Measurements from ENCODE around the gene OGDH.

OGDH gene

DNA sequence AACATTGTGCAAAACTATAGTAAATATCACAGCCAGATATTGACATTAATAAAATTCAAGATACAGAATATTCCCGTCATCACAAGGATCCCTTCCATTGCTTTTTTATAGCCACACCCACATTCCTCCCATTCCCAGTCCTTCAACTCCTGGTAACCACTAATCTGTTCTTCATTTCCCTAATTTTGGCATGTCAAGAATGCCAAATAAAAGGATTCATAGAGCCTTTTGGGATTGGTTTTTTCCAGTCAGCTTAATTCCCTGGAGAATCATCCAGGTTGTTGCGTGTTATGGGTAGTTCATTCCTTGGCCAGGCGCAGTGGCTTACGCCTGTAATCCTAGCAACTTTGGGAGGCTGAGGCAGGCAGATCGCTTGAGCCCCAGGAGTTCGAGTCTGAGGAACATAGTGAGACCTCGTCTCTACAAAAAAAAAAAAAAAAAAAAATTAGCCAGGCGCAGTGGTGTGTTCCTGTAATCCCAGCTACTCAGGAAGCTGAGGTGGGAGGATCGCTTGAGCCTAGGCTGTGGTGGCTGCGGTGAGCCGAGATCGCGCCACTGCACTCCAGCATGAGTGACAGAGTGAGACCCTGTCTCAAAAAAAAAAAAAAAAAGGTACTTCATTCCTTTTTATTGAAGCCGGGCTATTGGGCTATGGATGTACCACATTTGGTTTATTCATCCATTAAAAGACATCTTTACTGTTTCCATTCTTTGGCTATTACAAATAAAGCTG is 2.7 kb downstream of the OGDH start:
- peak; percentile 83 for DNase-seq (ENCODE audit: low read depth)
- TF ChIP-seq, protein P1, sequence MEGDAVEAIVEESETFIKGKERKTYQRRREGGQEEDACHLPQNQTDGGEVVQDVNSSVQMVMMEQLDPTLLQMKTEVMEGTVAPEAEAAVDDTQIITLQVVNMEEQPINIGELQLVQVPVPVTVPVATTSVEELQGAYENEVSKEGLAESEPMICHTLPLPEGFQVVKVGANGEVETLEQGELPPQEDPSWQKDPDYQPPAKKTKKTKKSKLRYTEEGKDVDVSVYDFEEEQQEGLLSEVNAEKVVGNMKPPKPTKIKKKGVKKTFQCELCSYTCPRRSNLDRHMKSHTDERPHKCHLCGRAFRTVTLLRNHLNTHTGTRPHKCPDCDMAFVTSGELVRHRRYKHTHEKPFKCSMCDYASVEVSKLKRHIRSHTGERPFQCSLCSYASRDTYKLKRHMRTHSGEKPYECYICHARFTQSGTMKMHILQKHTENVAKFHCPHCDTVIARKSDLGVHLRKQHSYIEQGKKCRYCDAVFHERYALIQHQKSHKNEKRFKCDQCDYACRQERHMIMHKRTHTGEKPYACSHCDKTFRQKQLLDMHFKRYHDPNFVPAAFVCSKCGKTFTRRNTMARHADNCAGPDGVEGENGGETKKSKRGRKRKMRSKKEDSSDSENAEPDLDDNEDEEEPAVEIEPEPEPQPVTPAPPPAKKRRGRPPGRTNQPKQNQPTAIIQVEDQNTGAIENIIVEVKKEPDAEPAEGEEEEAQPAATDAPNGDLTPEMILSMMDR (IDR thresholded peaks at IDR 0.05; ENCODE audit: control insufficient read depth, insufficient read depth, low read depth, low read length, missing control alignments) = no peak
- H3K4me3 ChIP-seq (ENCODE audit: control insufficient read depth, low read depth, low read length) = no peak overlapping the region

DNA sequence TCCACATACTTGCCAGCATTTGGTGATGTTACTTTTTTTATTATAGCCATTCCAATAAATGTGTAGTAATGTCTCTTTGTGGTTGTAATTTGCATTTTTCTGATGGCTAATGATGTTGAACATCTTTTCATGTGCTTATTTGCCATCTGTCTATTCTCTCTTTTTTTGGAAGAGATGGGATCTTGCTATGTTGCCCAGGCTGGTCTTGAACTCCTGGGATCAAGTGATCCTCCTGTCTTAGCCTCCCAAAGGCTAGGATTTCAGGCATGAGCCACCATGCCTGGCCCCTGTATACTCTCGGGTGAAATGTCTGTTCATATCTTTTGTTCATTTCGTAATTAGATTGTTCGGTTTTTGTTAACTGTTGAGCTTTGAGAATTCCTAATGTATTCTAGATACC is 3.4 kb downstream of the OGDH start:
- TF ChIP-seq, protein P1 (IDR thresholded peaks at IDR 0.05; ENCODE audit: control insufficient read depth, insufficient read depth, low read depth, low read length, missing control alignments) = no peak
- no peak overlapping the region for H3K4me3 ChIP-seq (ENCODE audit: control insufficient read depth, low read depth, low read length)
- no peak for DNase-seq (ENCODE audit: low read depth)

DNA sequence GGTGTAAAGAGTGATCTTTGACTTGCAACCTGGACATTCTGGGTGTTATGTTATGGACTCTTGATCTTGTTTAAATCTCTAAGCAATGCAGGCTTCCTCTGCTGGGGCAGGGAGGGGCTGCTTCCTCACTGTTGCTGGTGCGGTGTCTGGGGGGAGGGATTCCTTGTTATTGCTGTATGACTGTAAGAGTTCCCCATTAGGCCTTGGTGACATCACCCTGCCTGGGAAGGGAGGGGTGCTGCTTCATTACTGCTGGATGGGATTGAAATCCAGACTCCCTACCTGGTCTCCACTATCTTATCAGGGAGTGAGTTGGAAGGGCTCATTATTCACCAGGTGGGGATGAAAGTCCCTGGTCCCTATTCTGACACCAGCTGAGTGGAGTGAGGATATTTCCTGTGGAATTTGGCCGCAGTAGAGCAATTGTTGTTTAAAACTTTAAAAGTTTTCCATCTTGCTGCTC is 8.8 kb downstream of the OGDH start:
- no peak overlapping the region for H3K4me3 ChIP-seq (ENCODE audit: control insufficient read depth, low read depth, low read length)
- DNase-seq (ENCODE audit: low read depth) = no peak
- TF ChIP-seq, protein P1 (IDR thresholded peaks at IDR 0.05; ENCODE audit: control insufficient read depth, insufficient read depth, low read depth, low read length, missing control alignments) = no peak

DNA sequence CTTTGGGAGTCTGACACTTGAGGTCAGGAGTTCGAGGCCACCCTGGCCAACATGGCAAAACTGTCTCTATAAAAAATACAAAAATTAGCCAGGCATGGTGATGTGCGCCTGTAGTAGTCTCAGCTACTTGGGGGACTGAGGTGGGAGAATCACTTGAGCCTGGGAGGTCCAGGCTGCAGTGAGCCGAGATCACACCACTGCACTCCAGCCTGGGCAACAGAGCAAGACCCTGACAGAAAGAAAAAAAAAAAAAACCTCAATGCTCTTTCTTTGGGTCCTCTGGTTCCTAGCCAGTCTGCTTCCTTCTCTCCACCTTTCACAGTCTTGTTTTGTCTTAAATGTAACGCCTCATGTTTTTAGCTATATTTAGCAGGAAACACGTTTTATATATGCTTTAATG is 9.4 kb downstream of the OGDH start:
- TF ChIP-seq, protein P1 (IDR thresholded peaks at IDR 0.05; ENCODE audit: control insufficient read depth, insufficient read depth, low read depth, low read length, missing control alignments) = no peak
- no peak overlapping the region for H3K4me3 ChIP-seq (ENCODE audit: control insufficient read depth, low read depth, low read length)
- DNase-seq (ENCODE audit: low read depth) = no peak

DNA sequence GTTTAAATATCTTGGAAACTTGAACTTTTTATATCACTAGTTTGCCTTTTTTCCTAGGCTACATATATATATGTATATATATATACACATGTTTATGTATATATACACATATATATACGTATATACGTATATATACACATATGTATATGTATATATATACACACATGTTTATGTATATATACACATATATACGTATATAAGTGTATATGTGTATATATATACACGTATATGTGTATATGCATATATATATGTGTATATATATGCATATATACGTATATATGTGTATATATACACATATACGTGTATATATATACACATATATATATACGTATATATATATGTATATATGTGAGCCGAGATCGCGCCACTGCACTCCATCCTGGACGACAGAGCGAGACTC is 10.1 kb downstream of the OGDH start:
- no peak overlapping the region for H3K4me3 ChIP-seq (ENCODE audit: control insufficient read depth, low read depth, low read length)
- no peak for DNase-seq (ENCODE audit: low read depth)
- TF ChIP-seq, protein P1 (IDR thresholded peaks at IDR 0.05; ENCODE audit: control insufficient read depth, insufficient read depth, low read depth, low read length, missing control alignments) = no peak

DNA sequence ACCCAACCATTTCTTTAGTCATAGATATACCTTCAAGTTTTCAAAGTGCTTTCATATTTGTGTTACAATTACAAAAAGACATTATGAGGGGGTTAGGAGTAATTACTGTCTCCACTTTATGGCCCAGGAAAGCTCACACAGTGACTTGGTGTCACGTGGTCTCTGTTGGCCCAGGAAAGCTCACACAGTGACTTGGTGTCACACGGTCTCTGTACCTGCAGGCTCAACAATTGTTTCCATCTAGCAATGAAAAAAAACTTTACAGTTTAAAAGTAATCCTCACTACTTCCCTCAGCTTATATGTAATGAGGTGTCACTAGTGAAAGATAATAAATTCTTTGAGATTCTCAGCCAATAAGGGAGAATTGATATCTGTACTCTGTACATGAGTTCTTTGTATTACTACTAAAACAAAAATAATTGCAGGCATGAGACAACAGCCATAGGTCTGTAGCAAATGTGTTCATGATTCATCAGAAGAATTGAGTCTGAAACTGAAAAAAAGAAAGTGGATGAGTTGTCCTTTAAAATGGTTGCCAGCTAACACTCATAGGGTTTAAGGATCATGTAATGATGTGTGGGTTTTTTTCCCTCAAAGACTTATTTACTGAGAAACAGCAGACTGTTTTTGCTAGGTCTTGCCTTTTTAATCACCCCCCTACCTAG is 10.9 kb downstream of the OGDH start:
- no peak overlapping the region for H3K4me3 ChIP-seq (ENCODE audit: control insufficient read depth, low read depth, low read length)
- TF ChIP-seq, protein P1 (IDR thresholded peaks at IDR 0.05; ENCODE audit: control insufficient read depth, insufficient read depth, low read depth, low read length, missing control alignments) = no peak
- peak; percentile 29 for DNase-seq (ENCODE audit: low read depth)

All from AG09309 (cell line).